B cell (primary cell): ENCODE measurements around the gene CAVIN2. TPM values are rescaled to one million over a fixed set of nuclear protein-coding genes. Genes with fewer than 3 reads are reported as not detected.

Experiments
- ATAC-seq: fragments of 200-7000 bp; cut with Tn5 transposase; one replicate; pipeline ENCODE4 v1.10.0; 2021; ENCODE audit warnings: low read depth, mild to moderate bottlenecking, moderate number of reproducible peaks, moderate library complexity
- CTCF ChIA-PET: fragments of 350-600 bp; sonication (Branson Sonifier 250); formaldehyde crosslinking; loops from one replicate; lab custom pipeline; 2021; ENCODE audit warnings: antibody characterized with exemption, inconsistent platforms; lab: Charles Lee
- POLR2A ChIA-PET: fragments of 350-600 bp; sonication (Branson Sonifier 250); formaldehyde crosslinking; loops from one replicate; lab custom pipeline; 2021; ENCODE audit warnings: antibody characterized with exemption; lab: Charles Lee
- DNase-seq: peaks from one replicate; pipeline ENCODE4 v3.0.0; 2013
- H2AFZ ChIP-seq: 2 replicates; pipeline ENCODE4 v1.6.1; 2012; ENCODE audit warnings: mild to moderate bottlenecking, low read depth, low read length; ENCODE audit not compliant: insufficient read depth, poor library complexity, severe bottlenecking
- H3K27ac ChIP-seq, 2 donors: 1 replicate in 1 of 2; 2 replicates in 1 of 2; pipeline ENCODE4 v1.5.1; 2012 to 2013; ENCODE audit warnings: low read length in 2 of 2, mild to moderate bottlenecking in 2 of 2, moderate library complexity in 1 of 2
- H3K27me3 ChIP-seq, 4 experiments: fragments of 200-600 bp in 1 of 4; sonication (generic) in 1 of 4; replicated peaks in 1 of 4; 1 replicate in 2 of 4; 2 replicates in 2 of 4; pipeline versions ENCODE4 v1.6.1 to v1.7.0; 2013 to 2016; ENCODE audit warnings: low read length in 3 of 4, mild to moderate bottlenecking in 2 of 4, mixed read lengths in 1 of 4, moderate library complexity in 1 of 4; ENCODE audit not compliant: insufficient read depth in 4 of 4, control insufficient read depth in 3 of 4; ENCODE audit errors: control extremely low read depth in 1 of 4
- H3K36me3 ChIP-seq, 2 experiments: replicated peaks in 1 of 2; 1 replicate in 1 of 2; 2 replicates in 1 of 2; pipeline versions ENCODE4 v1.6.1 to v1.7.1; 2013; ENCODE audit warnings: low read length in 1 of 2; ENCODE audit not compliant: insufficient read depth in 2 of 2, control insufficient read depth in 1 of 2; ENCODE audit errors: control extremely low read depth in 1 of 2, extremely low read depth in 1 of 2
- H3K4me1 ChIP-seq, 2 donors: fragments of 200-600 bp in 1 of 2; sonication (generic) in 1 of 2; 1 replicate in 1 of 2; 2 replicates in 1 of 2; pipeline versions ENCODE4 v1.5.1 to v1.6.1; 2013 to 2017; ENCODE audit warnings: low read length in 2 of 2; ENCODE audit not compliant: control insufficient read depth in 2 of 2, insufficient read depth in 2 of 2
- H3K4me2 ChIP-seq: replicated peaks from 2 replicates; pipeline ENCODE3; 2012; ENCODE audit warnings: mild to moderate bottlenecking, low read depth, low read length; ENCODE audit not compliant: poor library complexity, severe bottlenecking
- H3K4me3 ChIP-seq, 5 experiments: fragments of 200-600 bp in 1 of 5; sonication (generic) in 1 of 5; 1 replicate in 3 of 5; 2 replicates in 2 of 5; pipeline versions ENCODE4 v1.5.1 to v1.7.0; 2011 to 2016; ENCODE audit warnings: low read length in 4 of 5, mild to moderate bottlenecking in 4 of 5, low read depth in 2 of 5, control low read depth in 1 of 5, moderate library complexity in 1 of 5; ENCODE audit not compliant: insufficient read depth in 1 of 5; ENCODE audit errors: control extremely low read depth in 1 of 5, extremely low read depth in 1 of 5
- H3K79me2 ChIP-seq: fragments of 200-600 bp; sonication (generic); one replicate; pipeline ENCODE4 v1.6.0; 2016; ENCODE audit warnings: low read length; ENCODE audit not compliant: control insufficient read depth, insufficient read depth
- H3K9ac ChIP-seq: fragments of 200-600 bp; sonication (generic); 2 replicates; pipeline ENCODE4 v1.6.1; 2017; ENCODE audit warnings: mild to moderate bottlenecking, low read length, moderate library complexity
- H3K9me3 ChIP-seq, 3 donors: one replicate each; pipeline versions ENCODE4 v1.6.1 to v1.7.1; 2013; ENCODE audit warnings: low read length in 2 of 3; ENCODE audit not compliant: control insufficient read depth in 2 of 3, insufficient read depth in 1 of 3; ENCODE audit errors: control extremely low read depth in 1 of 3
- H4K20me1 ChIP-seq: 2 replicates; pipeline ENCODE4 v1.6.0; 2012; ENCODE audit warnings: mild to moderate bottlenecking, low read length; ENCODE audit not compliant: insufficient read depth, control insufficient read depth, poor library complexity, severe bottlenecking
- H3K27ac Mint-ChIP-seq: one replicate; pipeline ENCODE4 v1.8.0; 2021; ENCODE audit warnings: mixed read lengths
- H3K27me3 Mint-ChIP-seq: one replicate; pipeline ENCODE4 v1.8.0; 2021; ENCODE audit warnings: mixed read lengths
- H3K4me1 Mint-ChIP-seq: one replicate; pipeline ENCODE4 v1.8.0; 2021; ENCODE audit warnings: mixed read lengths
- H3K4me3 Mint-ChIP-seq: one replicate; pipeline ENCODE4 v1.8.0; 2021; ENCODE audit warnings: mixed read lengths
- H3K9me3 Mint-ChIP-seq: one replicate; pipeline ENCODE4 v1.8.0; 2022; ENCODE audit warnings: mixed read lengths; ENCODE audit not compliant: insufficient read depth
- EZH2 ChIP-seq: IDR thresholded peaks from 2 replicates; pipeline ENCODE4 v1.6.1; 2012; ENCODE audit warnings: borderline replicate concordance, low read depth, mild to moderate bottlenecking, moderate library complexity, low read length; ENCODE audit not compliant: insufficient read depth, poor library complexity, severe bottlenecking
- WGBS: methylation state at CpG from one replicate; pipeline ENCODE4 v1.1.5; 2013; ENCODE audit warnings: missing lambda C conversion rate; ENCODE audit not compliant: insufficient coverage; 5-methylcytosine and 5-hydroxymethylcytosine counted together
- intact Hi-C: fragments of 100-400 bp; cut with micrococcal nuclease; formaldehyde crosslinking; loops from one replicate; pipeline ENCODE4 v1.10.0; 2022
- polyA plus RNA-seq: library from polyadenylated mRNA; depleted of rRNA; stranded (reverse); fragments of >200 nt; gene quantifications from 2 replicates; pipeline ENCODE4 v1.2.3, GENCODE V29; 2012
- total RNA-seq, 2 donors: library from RNA; stranded (reverse); fragments of 120-200 nt in 1 of 2; gene quantifications; 1 replicate in 1 of 2; 2 replicates in 1 of 2; pipeline versions ENCODE4 v1.2.3 to v1.2.4, GENCODE V29; 2013 to 2022
- TF ChIP-seq, protein P1 (sequence below): fragments of 200-600 bp; IDR thresholded peaks from one replicate; pipeline ENCODE4 v1.8.0; 2022; ENCODE audit warnings: antibody characterized with exemption, mild to moderate bottlenecking

The CAVIN2 gene
- total and polyA plus RNA-seq, 2 donors (not counting 1 experiment from before 2014, with no cell fraction given), result 0.15 TPM; not detected in 1

DNA sequence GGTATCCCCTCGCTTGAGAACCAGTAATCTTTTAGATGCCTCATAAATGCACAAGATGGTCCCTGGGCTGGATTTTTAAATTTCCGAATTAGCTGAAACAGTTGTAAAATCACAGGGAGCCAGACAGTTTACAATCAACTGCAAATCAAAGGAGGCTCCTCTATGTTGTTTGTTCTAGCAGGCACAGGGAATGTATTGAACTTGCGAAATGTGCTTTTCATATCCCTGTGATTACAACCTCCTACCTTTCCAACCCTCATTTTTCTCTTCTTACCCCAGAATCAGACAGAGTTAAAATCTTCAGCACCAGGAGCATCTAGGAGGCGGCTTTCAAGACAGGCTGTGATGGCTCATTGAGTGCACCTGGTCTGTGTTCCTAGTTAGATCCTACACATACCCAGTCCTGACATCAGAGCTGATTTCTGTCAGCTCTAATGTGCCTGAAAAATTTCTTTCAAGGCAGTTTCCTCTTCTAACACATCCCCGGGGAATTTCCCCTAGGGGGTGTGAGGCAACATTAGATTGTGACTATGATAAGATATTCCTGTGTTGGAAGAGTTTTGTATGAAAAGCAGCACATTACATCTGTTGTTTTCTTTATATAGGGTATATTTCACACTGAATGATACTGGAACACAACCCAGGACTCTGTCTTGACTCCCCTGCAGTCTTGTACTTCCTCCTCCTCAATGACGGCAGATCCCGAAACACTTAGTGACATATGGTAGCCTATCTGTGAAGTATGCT is 17.9 kb upstream of the CAVIN2 start:
- Histone ChIP-seq H3K9me3 (no peaks in the 10 kb centered on the region), H3K27ac (no peak overlapping the region), H3K79me2 (no peaks in the 10 kb centered on the region), H3K27me3 (no peaks in the 10 kb centered on the region), H2AFZ (no peak overlapping the region), H3K4me3 (no peak overlapping the region), H3K4me1 (no peaks in the 10 kb centered on the region), H3K9ac (no peak overlapping the region), H4K20me1 (no peaks in the 10 kb centered on the region), H3K36me3 (no peaks in the 10 kb centered on the region), H3K4me2 (no peak overlapping the region)
- DNase-seq (no peak), ATAC-seq (no peak)
- H3K4me3 Mint-ChIP-seq, result no peak overlapping the region
- no peak overlapping the region for H3K27ac Mint-ChIP-seq
- no peaks in the 10 kb centered on the region for H3K4me1 Mint-ChIP-seq
- intact Hi-C loops, result no loop called here
- no peaks in the 10 kb centered on the region for H3K9me3 Mint-ChIP-seq
- WGBS, result 60% methylated on average over 2 of the region's 7 CpGs
- POLR2A ChIA-PET, result no interaction called here
- TF ChIP-seq EZH2, result no peak
- TF ChIP-seq, protein P1, sequence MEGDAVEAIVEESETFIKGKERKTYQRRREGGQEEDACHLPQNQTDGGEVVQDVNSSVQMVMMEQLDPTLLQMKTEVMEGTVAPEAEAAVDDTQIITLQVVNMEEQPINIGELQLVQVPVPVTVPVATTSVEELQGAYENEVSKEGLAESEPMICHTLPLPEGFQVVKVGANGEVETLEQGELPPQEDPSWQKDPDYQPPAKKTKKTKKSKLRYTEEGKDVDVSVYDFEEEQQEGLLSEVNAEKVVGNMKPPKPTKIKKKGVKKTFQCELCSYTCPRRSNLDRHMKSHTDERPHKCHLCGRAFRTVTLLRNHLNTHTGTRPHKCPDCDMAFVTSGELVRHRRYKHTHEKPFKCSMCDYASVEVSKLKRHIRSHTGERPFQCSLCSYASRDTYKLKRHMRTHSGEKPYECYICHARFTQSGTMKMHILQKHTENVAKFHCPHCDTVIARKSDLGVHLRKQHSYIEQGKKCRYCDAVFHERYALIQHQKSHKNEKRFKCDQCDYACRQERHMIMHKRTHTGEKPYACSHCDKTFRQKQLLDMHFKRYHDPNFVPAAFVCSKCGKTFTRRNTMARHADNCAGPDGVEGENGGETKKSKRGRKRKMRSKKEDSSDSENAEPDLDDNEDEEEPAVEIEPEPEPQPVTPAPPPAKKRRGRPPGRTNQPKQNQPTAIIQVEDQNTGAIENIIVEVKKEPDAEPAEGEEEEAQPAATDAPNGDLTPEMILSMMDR, result no peak
- CTCF ChIA-PET, result no interaction called here
- H3K27me3 Mint-ChIP-seq, result peaks cover 6% of the 10 kb centered on the region

DNA sequence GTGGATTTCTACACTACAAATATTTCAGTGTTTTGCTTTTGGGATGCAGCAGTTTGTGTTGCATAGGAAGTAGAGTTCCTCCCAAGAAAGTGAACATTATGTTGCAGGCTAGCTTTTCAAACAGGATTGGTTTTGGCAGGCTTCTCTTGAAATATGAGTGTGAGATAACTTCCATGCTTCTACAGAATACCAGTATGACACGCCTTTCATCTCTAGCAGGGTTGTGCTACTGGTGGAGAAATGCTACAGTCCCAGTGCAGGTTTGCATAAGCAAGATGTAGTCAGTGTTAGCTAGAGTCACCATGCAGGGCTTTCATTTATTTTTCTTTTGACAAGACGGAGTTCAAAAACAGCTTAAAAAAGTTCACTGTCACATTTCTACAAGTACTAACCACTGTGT is 17.1 kb upstream of the CAVIN2 start:
- ChIA-PET CTCF (no interaction called here), POLR2A (no interaction called here)
- no peak overlapping the region for H3K4me3 Mint-ChIP-seq
- Histone ChIP-seq H2AFZ (no peak overlapping the region), H3K9ac (no peak overlapping the region), H3K9me3 (no peaks in the 10 kb centered on the region), H3K27me3 (no peaks in the 10 kb centered on the region), H3K4me2 (no peak overlapping the region), H3K79me2 (no peaks in the 10 kb centered on the region), H4K20me1 (no peaks in the 10 kb centered on the region), H3K4me3 (no peak overlapping the region), H3K4me1 (no peaks in the 10 kb centered on the region), H3K36me3 (no peaks in the 10 kb centered on the region), H3K27ac (no peak overlapping the region)
- peaks cover 4% of the 10 kb centered on the region for H3K27me3 Mint-ChIP-seq
- ATAC-seq (no peak), DNase-seq (no peak)
- TF ChIP-seq EZH2, result no peak
- TF ChIP-seq, protein P1, result no peak
- WGBS, result no CpG with 5 or more reads among the region's 2 CpGs
- H3K4me1 Mint-ChIP-seq, result no peaks in the 10 kb centered on the region
- no peaks in the 10 kb centered on the region for H3K9me3 Mint-ChIP-seq
- no peak overlapping the region for H3K27ac Mint-ChIP-seq
- intact Hi-C loops, result no loop called here
